Caco-2 (cell line): ENCODE measurements around the gene NGB. TPM values are rescaled to one million over a fixed set of nuclear protein-coding genes. Genes with fewer than 3 reads are reported as not detected.

ENCODE experiments used
- BruUV-seq: library from RNA; stranded (reverse); fragments of 400-500 nt; replicated peaks from 2 replicates; lab custom pipeline; 2021; lab: Mats Ljungman, UMichigan
- CTCF ChIA-PET: fragments of 300-600 bp; sonication (Branson Sonifier 250); formaldehyde crosslinking; loops from one replicate; lab custom pipeline; 2022; ENCODE audit warnings: antibody characterized with exemption; lab: Charles Lee
- POLR2A ChIA-PET: fragments of 300-600 bp; sonication (Branson Sonifier 250); formaldehyde crosslinking; loops from one replicate; lab custom pipeline; 2022; ENCODE audit warnings: antibody characterized with exemption; lab: Charles Lee
- DNase-seq, 2 experiments: peaks; one replicate each; pipeline versions ENCODE4 v3.0.0 to v3.0.0-alpha.2; 2020 to 2022
- H3K27me3 ChIP-seq: replicated peaks from 2 replicates; pipeline ENCODE4 v1.6.0; 2011; ENCODE audit warnings: low read length; ENCODE audit not compliant: control insufficient read depth, insufficient read depth
- H3K36me3 ChIP-seq: 2 replicates; pipeline ENCODE4 v1.5.1; 2011; ENCODE audit warnings: low read length; ENCODE audit not compliant: control insufficient read depth, insufficient read depth
- H3K4me1 ChIP-seq: fragments of 250-450 bp; sonication (Bioruptor Pico); 2 replicates; pipeline ENCODE4 v1.5.1; 2020; ENCODE audit warnings: mild to moderate bottlenecking
- H3K4me3 ChIP-seq: 2 replicates; pipeline ENCODE4 v1.5.1; 2011; ENCODE audit warnings: low read depth, mild to moderate bottlenecking, control low read depth, low read length
- H3K9me3 ChIP-seq: fragments of 250-450 bp; sonication (Bioruptor Pico); 2 replicates; pipeline ENCODE4 v1.5.1; 2020; ENCODE audit warnings: mild to moderate bottlenecking, moderate library complexity
- H3K27ac Mint-ChIP-seq: one replicate; pipeline ENCODE4 v1.8.0; 2022; ENCODE audit warnings: mixed read lengths; ENCODE audit not compliant: unreplicated experiment
- H3K27me3 Mint-ChIP-seq: one replicate; pipeline ENCODE4 v1.8.0; 2022; ENCODE audit warnings: mixed read lengths; ENCODE audit not compliant: insufficient read depth, unreplicated experiment
- H3K36me3 Mint-ChIP-seq: one replicate; pipeline ENCODE4 v1.8.0; 2022; ENCODE audit warnings: mild to moderate bottlenecking, mixed read lengths; ENCODE audit not compliant: insufficient read depth, unreplicated experiment
- H3K4me1 Mint-ChIP-seq: one replicate; pipeline ENCODE4 v1.8.0; 2022; ENCODE audit warnings: low read depth, mixed read lengths; ENCODE audit not compliant: unreplicated experiment
- H3K4me3 Mint-ChIP-seq: one replicate; pipeline ENCODE4 v1.8.0; 2022; ENCODE audit warnings: mild to moderate bottlenecking, moderate library complexity, mixed read lengths; ENCODE audit not compliant: unreplicated experiment
- H3K9me3 Mint-ChIP-seq: one replicate; pipeline ENCODE4 v1.8.0; 2022; ENCODE audit warnings: mixed read lengths; ENCODE audit not compliant: unreplicated experiment
- intact Hi-C: fragments of 100-400 bp; cut with micrococcal nuclease; formaldehyde crosslinking; loops from one replicate; pipeline ENCODE4 v1.10.0; 2022; ENCODE audit not compliant: unreplicated experiment
- total RNA-seq: library from RNA; stranded (reverse); gene quantifications from 2 replicates; pipeline ENCODE4 v1.2.3, GENCODE V29; 2022
- TF ChIP-seq, protein P1 (sequence below), 2 experiments: fragments of 200-600 bp in 1 of 2; IDR thresholded peaks; 1 replicate in 1 of 2; 2 replicates in 1 of 2; pipeline versions ENCODE4 v1.5.1 to v1.8.0; 2011 to 2022; ENCODE audit warnings: antibody characterized with exemption in 1 of 2, control low read depth in 1 of 2, inconsistent platforms in 1 of 2, low read depth in 1 of 2, low read length in 1 of 2, mild to moderate bottlenecking in 1 of 2, moderate library complexity in 1 of 2; ENCODE audit not compliant: insufficient read depth in 1 of 2, severe bottlenecking in 1 of 2, unreplicated experiment in 1 of 2

Gene NGB
- total RNA-seq, 1 experiment from 2014 or later, result not detected

DNA sequence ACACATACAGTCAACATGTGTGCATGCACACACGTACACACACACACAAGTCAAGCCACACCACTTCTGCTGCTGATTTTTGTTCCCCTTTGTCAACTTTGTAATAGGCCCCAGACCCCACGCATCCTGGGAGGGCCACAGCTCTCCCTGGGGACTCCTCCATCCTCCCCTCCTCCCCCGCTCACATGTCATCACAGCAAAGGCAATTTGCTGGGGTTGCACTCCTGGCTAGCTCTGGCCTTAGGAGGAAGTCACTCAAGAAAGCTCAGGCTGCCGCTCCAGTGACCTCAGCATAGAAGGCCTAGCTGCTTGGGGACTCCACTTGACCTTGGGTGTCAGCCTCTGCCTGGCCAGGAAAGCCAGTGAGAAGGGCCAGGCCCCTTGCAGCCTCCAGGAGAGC lies 27.2 kb downstream of the NGB start:
- Mint-ChIP-seq H3K4me3 (no peak overlapping the region), H3K27me3 (peaks cover 3% of the 10 kb centered on the region), H3K4me1 (no peaks in the 10 kb centered on the region), H3K36me3 (no peaks in the 10 kb centered on the region), H3K27ac (no peak overlapping the region), H3K9me3 (no peaks in the 10 kb centered on the region)
- no TSS peak for BruUV-seq
- intact Hi-C loops, result no loop called here
- POLR2A ChIA-PET, result no interaction called here
- Histone ChIP-seq H3K36me3 (no peaks in the 10 kb centered on the region), H3K4me1 (no peaks in the 10 kb centered on the region), H3K9me3 (no peaks in the 10 kb centered on the region), H3K4me3 (no peak overlapping the region), H3K27me3 (no peaks in the 10 kb centered on the region)
- CTCF ChIA-PET, result no interaction called here
- no peak for DNase-seq
- TF ChIP-seq, protein P1, sequence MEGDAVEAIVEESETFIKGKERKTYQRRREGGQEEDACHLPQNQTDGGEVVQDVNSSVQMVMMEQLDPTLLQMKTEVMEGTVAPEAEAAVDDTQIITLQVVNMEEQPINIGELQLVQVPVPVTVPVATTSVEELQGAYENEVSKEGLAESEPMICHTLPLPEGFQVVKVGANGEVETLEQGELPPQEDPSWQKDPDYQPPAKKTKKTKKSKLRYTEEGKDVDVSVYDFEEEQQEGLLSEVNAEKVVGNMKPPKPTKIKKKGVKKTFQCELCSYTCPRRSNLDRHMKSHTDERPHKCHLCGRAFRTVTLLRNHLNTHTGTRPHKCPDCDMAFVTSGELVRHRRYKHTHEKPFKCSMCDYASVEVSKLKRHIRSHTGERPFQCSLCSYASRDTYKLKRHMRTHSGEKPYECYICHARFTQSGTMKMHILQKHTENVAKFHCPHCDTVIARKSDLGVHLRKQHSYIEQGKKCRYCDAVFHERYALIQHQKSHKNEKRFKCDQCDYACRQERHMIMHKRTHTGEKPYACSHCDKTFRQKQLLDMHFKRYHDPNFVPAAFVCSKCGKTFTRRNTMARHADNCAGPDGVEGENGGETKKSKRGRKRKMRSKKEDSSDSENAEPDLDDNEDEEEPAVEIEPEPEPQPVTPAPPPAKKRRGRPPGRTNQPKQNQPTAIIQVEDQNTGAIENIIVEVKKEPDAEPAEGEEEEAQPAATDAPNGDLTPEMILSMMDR (IDR thresholded peaks at IDR 0.05; ENCODE audit: insufficient read depth in 1 of 2, low read depth in 1 of 2, low read length in 1 of 2, severe bottlenecking in 1 of 2, unreplicated experiment in 1 of 2), result no peak

DNA sequence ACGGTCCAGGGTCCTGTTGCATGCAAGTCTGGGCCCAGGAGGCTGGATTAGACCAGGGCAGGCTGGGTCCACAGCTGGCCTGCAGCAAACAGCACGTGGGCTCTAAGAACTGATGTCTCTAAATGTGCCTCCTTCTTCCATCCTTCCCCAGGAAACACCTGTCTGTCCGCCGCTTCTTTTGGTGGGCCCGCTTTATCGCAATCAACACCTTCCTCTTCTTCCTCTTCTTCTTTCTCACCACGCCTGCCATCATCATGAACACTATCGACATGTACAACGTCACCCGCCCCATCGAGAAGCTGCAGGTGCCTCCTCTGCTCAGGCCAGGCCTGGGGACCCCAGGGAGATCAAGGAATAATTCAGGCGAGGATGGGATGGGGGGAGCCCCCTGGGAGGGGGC lies 28.3 kb downstream of the NGB start:
- no peaks in the 10 kb centered on the region for H3K9me3 Mint-ChIP-seq
- ChIA-PET POLR2A (no interaction called here), CTCF (no interaction called here)
- BruUV-seq, result no TSS peak
- TF ChIP-seq, protein P1 (IDR thresholded peaks at IDR 0.05; ENCODE audit: insufficient read depth in 1 of 2, low read depth in 1 of 2, low read length in 1 of 2, severe bottlenecking in 1 of 2, unreplicated experiment in 1 of 2), result no peak
- no peak overlapping the region for H3K4me3 Mint-ChIP-seq
- Histone ChIP-seq H3K9me3 (no peaks in the 10 kb centered on the region), H3K36me3 (no peaks in the 10 kb centered on the region), H3K27me3 (no peaks in the 10 kb centered on the region), H3K4me1 (no peaks in the 10 kb centered on the region), H3K4me3 (no peak overlapping the region)
- H3K4me1 Mint-ChIP-seq, result no peaks in the 10 kb centered on the region
- H3K36me3 Mint-ChIP-seq, result no peaks in the 10 kb centered on the region
- intact Hi-C loops, result no loop called here
- no peak for DNase-seq
- H3K27me3 Mint-ChIP-seq, result peaks cover 3% of the 10 kb centered on the region
- H3K27ac Mint-ChIP-seq, result no peak overlapping the region

DNA sequence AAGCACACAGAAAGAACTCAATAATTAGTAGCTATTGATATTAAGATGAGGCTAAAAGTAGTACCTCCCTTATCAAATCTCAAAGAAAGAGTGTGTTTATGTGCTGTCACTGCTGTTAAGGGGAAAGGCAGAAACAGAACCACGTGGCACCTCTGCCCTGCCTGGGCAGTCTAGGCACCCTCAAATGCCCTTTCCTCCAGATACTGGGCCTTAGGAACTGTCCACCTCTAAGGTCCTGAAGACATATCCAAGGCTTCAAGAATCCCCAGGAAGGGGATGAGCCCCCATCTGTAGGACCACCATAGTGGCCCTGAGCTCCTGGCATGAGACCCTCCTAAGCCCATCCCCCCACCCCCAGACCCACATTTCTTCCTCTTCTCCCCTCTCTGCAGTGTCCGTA lies 29.1 kb downstream of the NGB start:
- no peaks in the 10 kb centered on the region for H3K9me3 ChIP-seq
- CTCF ChIA-PET, result no interaction called here
- Mint-ChIP-seq H3K9me3 (no peaks in the 10 kb centered on the region), H3K4me3 (no peak overlapping the region), H3K27me3 (peaks cover 3% of the 10 kb centered on the region), H3K4me1 (no peaks in the 10 kb centered on the region), H3K36me3 (no peaks in the 10 kb centered on the region), H3K27ac (no peak overlapping the region)
- intact Hi-C loops, result no loop called here
- POLR2A ChIA-PET, result no interaction called here
- DNase-seq, result no peak
- no peaks in the 10 kb centered on the region for H3K4me1 ChIP-seq
- H3K36me3 ChIP-seq, result no peaks in the 10 kb centered on the region
- H3K27me3 ChIP-seq, result no peaks in the 10 kb centered on the region
- BruUV-seq, result no TSS peak
- TF ChIP-seq, protein P1 (IDR thresholded peaks at IDR 0.05; ENCODE audit: insufficient read depth in 1 of 2, low read depth in 1 of 2, low read length in 1 of 2, severe bottlenecking in 1 of 2, unreplicated experiment in 1 of 2), result no peak
- H3K4me3 ChIP-seq, result no peak overlapping the region
